Mammary epithelial cell (primary cell): ENCODE measurements around the gene DNAJC30.

Experiments
- EZH2 ChIP-seq: IDR thresholded peaks from 2 replicates; pipeline ENCODE4 v1.6.1; 2012; ENCODE audit warnings: low read length, inconsistent platforms, borderline replicate concordance
- TF ChIP-seq, protein P1 (sequence below), 2 donors: IDR thresholded peaks in 1 of 2; conservative IDR thresholded peaks in 1 of 2; 2 replicates each; pipeline ENCODE4 v1.5.1; 2011 to 2012; ENCODE audit warnings: inconsistent platforms in 2 of 2, low read length in 2 of 2, mild to moderate bottlenecking in 2 of 2, control low read depth in 1 of 2, low read depth in 1 of 2; ENCODE audit not compliant: insufficient read depth in 1 of 2; ENCODE audit errors: extremely low read depth in 1 of 2

DNA sequence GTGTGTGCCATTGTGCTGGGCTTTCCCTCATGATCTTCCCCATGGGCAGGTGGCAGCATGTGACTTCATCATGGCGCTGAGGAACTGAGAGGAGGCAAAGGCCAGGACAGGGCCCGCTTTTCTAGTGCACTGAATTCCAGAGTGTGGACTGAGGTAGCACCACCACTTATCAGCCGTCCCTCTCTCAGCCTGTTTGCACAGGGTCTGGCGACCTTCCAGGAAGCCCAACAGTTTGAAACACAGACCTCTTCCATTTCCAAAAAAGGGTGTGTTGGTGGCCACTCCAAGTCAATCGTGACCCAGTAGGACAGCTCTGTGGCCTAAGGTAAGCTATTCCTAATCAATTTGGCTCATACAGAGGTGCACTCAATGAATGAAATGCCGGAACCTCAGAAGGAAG, 4.4 kb downstream of the DNAJC30 start:
- TF ChIP-seq, protein P1, sequence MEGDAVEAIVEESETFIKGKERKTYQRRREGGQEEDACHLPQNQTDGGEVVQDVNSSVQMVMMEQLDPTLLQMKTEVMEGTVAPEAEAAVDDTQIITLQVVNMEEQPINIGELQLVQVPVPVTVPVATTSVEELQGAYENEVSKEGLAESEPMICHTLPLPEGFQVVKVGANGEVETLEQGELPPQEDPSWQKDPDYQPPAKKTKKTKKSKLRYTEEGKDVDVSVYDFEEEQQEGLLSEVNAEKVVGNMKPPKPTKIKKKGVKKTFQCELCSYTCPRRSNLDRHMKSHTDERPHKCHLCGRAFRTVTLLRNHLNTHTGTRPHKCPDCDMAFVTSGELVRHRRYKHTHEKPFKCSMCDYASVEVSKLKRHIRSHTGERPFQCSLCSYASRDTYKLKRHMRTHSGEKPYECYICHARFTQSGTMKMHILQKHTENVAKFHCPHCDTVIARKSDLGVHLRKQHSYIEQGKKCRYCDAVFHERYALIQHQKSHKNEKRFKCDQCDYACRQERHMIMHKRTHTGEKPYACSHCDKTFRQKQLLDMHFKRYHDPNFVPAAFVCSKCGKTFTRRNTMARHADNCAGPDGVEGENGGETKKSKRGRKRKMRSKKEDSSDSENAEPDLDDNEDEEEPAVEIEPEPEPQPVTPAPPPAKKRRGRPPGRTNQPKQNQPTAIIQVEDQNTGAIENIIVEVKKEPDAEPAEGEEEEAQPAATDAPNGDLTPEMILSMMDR (conservative IDR thresholded peaks at IDR 0.05 in 1 of 2, IDR thresholded peaks at IDR 0.05 in 1 of 2; ENCODE audit: extremely low read depth in 1 of 2, insufficient read depth in 1 of 2, low read depth in 1 of 2, low read length in 2 of 2) = no peak
- TF ChIP-seq EZH2 = no peak
